Liver (tissue), 9 donors: Measurements from ENCODE around the gene MASP1. TPM values are rescaled to one million over a fixed set of nuclear protein-coding genes. Genes with fewer than 3 reads are reported as not detected.

Experiments
- DNase-seq: peaks from one replicate; pipeline ENCODE4 v3.0.0-alpha.2; 2017; ENCODE audit warnings: low spot score
- H3K27ac ChIP-seq, 2 donors: one replicate each; pipeline ENCODE4 v1.7.0; 2013; ENCODE audit warnings: inconsistent platforms in 2 of 2, low read length in 2 of 2, control low read depth in 1 of 2, low read depth in 1 of 2, mild to moderate bottlenecking in 1 of 2
- H3K27me3 ChIP-seq, 4 donors: one replicate each; pipeline versions ENCODE4 v1.6.1 to v1.7.0; 2013; ENCODE audit warnings: low read length in 3 of 4, inconsistent platforms in 1 of 4, mild to moderate bottlenecking in 1 of 4, moderate library complexity in 1 of 4; ENCODE audit not compliant: control insufficient read depth in 4 of 4, insufficient read depth in 4 of 4
- H3K36me3 ChIP-seq, 4 donors: one replicate each; pipeline versions ENCODE4 v1.6.1 to v1.7.0; 2013; ENCODE audit warnings: low read length in 3 of 4, mild to moderate bottlenecking in 3 of 4, low read depth in 1 of 4, moderate library complexity in 1 of 4; ENCODE audit not compliant: control insufficient read depth in 4 of 4, insufficient read depth in 3 of 4
- H3K4me1 ChIP-seq, 4 donors: one replicate each; pipeline versions ENCODE4 v1.6.1 to v1.7.0; 2013; ENCODE audit warnings: low read length in 3 of 4, mild to moderate bottlenecking in 3 of 4, moderate library complexity in 1 of 4; ENCODE audit not compliant: control insufficient read depth in 4 of 4, insufficient read depth in 4 of 4
- H3K4me3 ChIP-seq, 3 donors: one replicate each; pipeline versions ENCODE4 v1.6.1 to v1.7.0; 2013; ENCODE audit warnings: low read length in 3 of 3, control low read depth in 1 of 3, low read depth in 1 of 3, mild to moderate bottlenecking in 1 of 3
- H3K9ac ChIP-seq, 2 donors: one replicate each; pipeline ENCODE4 v1.7.0; 2013; ENCODE audit warnings: low read length in 2 of 2, mild to moderate bottlenecking in 2 of 2, moderate library complexity in 2 of 2, control low read depth in 1 of 2, low read depth in 1 of 2
- H3K9me3 ChIP-seq, 4 donors: one replicate each; pipeline versions ENCODE4 v1.6.1 to v1.7.0; 2013; ENCODE audit warnings: low read length in 3 of 4; ENCODE audit not compliant: control insufficient read depth in 4 of 4
- ATF3 ChIP-seq: IDR thresholded peaks from 2 replicates; pipeline ENCODE4 v1.6.1; 2016; ENCODE audit warnings: antibody characterized with exemption
- CTCF ChIP-seq: fragments of 150-350 bp; IDR thresholded peaks from 2 replicates; pipeline ENCODE4 v1.5.1; 2017; ENCODE audit warnings: improper control_type of control experiment, low read depth, low read length; ENCODE audit not compliant: missing input control
- EGR1 ChIP-seq, 2 donors: IDR thresholded peaks; 2 replicates each; pipeline ENCODE4 v1.6.1; 2016 to 2018; ENCODE audit warnings: antibody characterized with exemption in 2 of 2, low read depth in 2 of 2
- FOXA2 ChIP-seq: IDR thresholded peaks from 2 replicates; pipeline ENCODE4 v1.6.1; 2016; ENCODE audit warnings: antibody characterized with exemption
- GABPA ChIP-seq, 2 donors: IDR thresholded peaks in 1 of 2; conservative IDR thresholded peaks in 1 of 2; 2 replicates each; pipeline ENCODE4 v1.6.1; 2016; ENCODE audit warnings: antibody characterized with exemption in 2 of 2, mild to moderate bottlenecking in 1 of 2, moderate library complexity in 1 of 2
- HNF4A ChIP-seq, 2 donors: conservative IDR thresholded peaks; 2 replicates each; pipeline ENCODE4 v1.6.1; 2016; ENCODE audit warnings: antibody characterized with exemption in 2 of 2, mild to moderate bottlenecking in 2 of 2
- HNF4G ChIP-seq: IDR thresholded peaks from 2 replicates; pipeline ENCODE4 v1.6.1; 2016; ENCODE audit warnings: antibody characterized with exemption
- JUND ChIP-seq, 2 donors: IDR thresholded peaks; 2 replicates each; pipeline ENCODE4 v1.6.1; 2016; ENCODE audit warnings: antibody characterized with exemption in 2 of 2
- NR2F2 ChIP-seq: IDR thresholded peaks from 2 replicates; pipeline ENCODE4 v1.6.1; 2016; ENCODE audit warnings: antibody characterized with exemption
- RAD21 ChIP-seq, 2 donors: IDR thresholded peaks; 2 replicates each; pipeline ENCODE4 v1.6.1; 2016; ENCODE audit warnings: antibody characterized with exemption in 2 of 2, mild to moderate bottlenecking in 2 of 2
- REST ChIP-seq: IDR thresholded peaks from 2 replicates; pipeline ENCODE4 v1.6.1; 2016; ENCODE audit warnings: antibody characterized with exemption, mild to moderate bottlenecking
- RXRA ChIP-seq, 2 donors: IDR thresholded peaks; 2 replicates each; pipeline ENCODE4 v1.6.1; 2017 to 2018; ENCODE audit warnings: antibody characterized with exemption in 2 of 2, mild to moderate bottlenecking in 1 of 2
- SP1 ChIP-seq: IDR thresholded peaks from 2 replicates; pipeline ENCODE4 v1.6.1; 2018; ENCODE audit warnings: antibody characterized with exemption, mild to moderate bottlenecking
- TAF1 ChIP-seq: conservative IDR thresholded peaks from 2 replicates; pipeline ENCODE4 v1.6.1; 2016; ENCODE audit warnings: antibody characterized with exemption, mild to moderate bottlenecking
- WGBS: extraction: QIAGEN DNeasy Blood & Tissue Kit; methylation state at CpG from one replicate; pipeline ENCODE4 v1.1.7; 2013; 5-methylcytosine and 5-hydroxymethylcytosine counted together
- polyA plus RNA-seq, 2 donors: library from polyadenylated mRNA; stranded (reverse) in 1 of 2; unstranded in 1 of 2; fragments of 200-250 nt in 1 of 2; fragments of >200 nt in 1 of 2; fragmentation: Nextera tagmentation in 1 of 2; extraction: Ambion mirVana in 1 of 2; gene quantifications; one replicate each; pipeline versions ENCODE4 v1.2.1 to v1.2.3, GENCODE V29; 2013 to 2015
- total RNA-seq, 2 donors: library from RNA; depleted of rRNA; stranded (reverse); fragments of >200 nt; gene quantifications; one replicate each; pipeline ENCODE4 v1.2.3, GENCODE V29; 2014
- donor health status: healthy.
- donor health status: healthy.
- donor health status: healthy.
- donor health status: healthy.
- donor health status: healthy.

The MASP1 gene
- total and polyA plus RNA-seq, 4 donors: 53.2 to 83.8 (median 73.8) TPM

- H3K27me3 ChIP-seq: no peaks in the 10 kb centered on the region
Measured at GRCh38 chr3:187315872-187316271, 24.3 kb upstream of the MASP1 start.

GRCh38 chr3:187314176-187314575 lies 22.6 kb upstream of the MASP1 start:
- no peaks in the 10 kb centered on the region for H3K36me3 ChIP-seq
- no peak for DNase-seq
- no peak overlapping the region for H3K9ac ChIP-seq
- H3K27me3 ChIP-seq: no peaks in the 10 kb centered on the region
- no peak overlapping the region for H3K27ac ChIP-seq
- 82% methylated on average over 5 of the region's 5 CpGs for WGBS
- TF ChIP-seq NR2F2: no peak
- no peak for TF ChIP-seq RAD21 (IDR thresholded peaks at IDR 0.05)
- no peak for TF ChIP-seq HNF4A (conservative IDR thresholded peaks at IDR 0.05)
- TF ChIP-seq ATF3: no peak
- TF ChIP-seq HNF4G: no peak
- no peak for TF ChIP-seq CTCF
- no peak for TF ChIP-seq GABPA (IDR thresholded peaks at IDR 0.05 in 1 of 2, conservative IDR thresholded peaks at IDR 0.05 in 1 of 2)
- no peak for TF ChIP-seq REST
- TF ChIP-seq FOXA2: no peak
- TF ChIP-seq TAF1: no peak
- no peak for TF ChIP-seq EGR1 (IDR thresholded peaks at IDR 0.05; ENCODE audit: low read depth in 2 of 2)
- H3K4me3 ChIP-seq: no peak overlapping the region
- H3K4me1 ChIP-seq: peaks cover 0 to 4% (median 3%) of the 10 kb centered on the region in 4 donors
- no peaks in the 10 kb centered on the region for H3K9me3 ChIP-seq

More at GRCh38 chr3:187315872-187316271, 24.3 kb upstream of the MASP1 start:
- DNase-seq: no peak
- Histone ChIP-seq H3K9ac (no peak overlapping the region), H3K4me3 (no peak overlapping the region), H3K9me3 (no peaks in the 10 kb centered on the region), H3K36me3 (no peaks in the 10 kb centered on the region), H3K27ac (no peak overlapping the region), H3K4me1 (peaks cover 0 to 8% (median 6%) of the 10 kb centered on the region in 4 donors)
- 83% methylated on average over 5 of the region's 5 CpGs for WGBS
- TF ChIP-seq HNF4G (no peak), NR2F2 (no peak), HNF4A (conservative IDR thresholded peaks at IDR 0.05) (no peak), JUND (IDR thresholded peaks at IDR 0.05) (no peak), FOXA2 (no peak)

GRCh38 chr3:187310954-187311470 lies 19.5 kb upstream of the MASP1 start:
- Histone ChIP-seq H3K36me3 (no peaks in the 10 kb centered on the region), H3K9me3 (no peaks in the 10 kb centered on the region), H3K27ac (no peak overlapping the region), H3K4me3 (no peak overlapping the region), H3K27me3 (no peaks in the 10 kb centered on the region), H3K4me1 (no peaks in the 10 kb centered on the region), H3K9ac (no peak overlapping the region)
- WGBS: 94% methylated on average over 2 of the region's 2 CpGs
- TF ChIP-seq EGR1 (IDR thresholded peaks at IDR 0.05; ENCODE audit: low read depth in 2 of 2) (no peak), SP1 (no peak), GABPA (IDR thresholded peaks at IDR 0.05 in 1 of 2, conservative IDR thresholded peaks at IDR 0.05 in 1 of 2) (no peak), ATF3 (no peak), RXRA (IDR thresholded peaks at IDR 0.05) (no peak)
- no peak for DNase-seq
